Measurements from ENCODE around the gene MAPK8IP1.

Gene MAPK8IP1

GRCh38 chr11:45918331-45918941, 33.0 kb downstream of the MAPK8IP1 start (continued):
- TF ChIP-seq ZNF280C (tag by site-specific recombination; IDR thresholded peaks at IDR 0.05), result no peak
- TF ChIP-seq ZNF660 (tag by site-specific recombination; IDR thresholded peaks at IDR 0.05), result no peak
- TF ChIP-seq, protein P1, sequence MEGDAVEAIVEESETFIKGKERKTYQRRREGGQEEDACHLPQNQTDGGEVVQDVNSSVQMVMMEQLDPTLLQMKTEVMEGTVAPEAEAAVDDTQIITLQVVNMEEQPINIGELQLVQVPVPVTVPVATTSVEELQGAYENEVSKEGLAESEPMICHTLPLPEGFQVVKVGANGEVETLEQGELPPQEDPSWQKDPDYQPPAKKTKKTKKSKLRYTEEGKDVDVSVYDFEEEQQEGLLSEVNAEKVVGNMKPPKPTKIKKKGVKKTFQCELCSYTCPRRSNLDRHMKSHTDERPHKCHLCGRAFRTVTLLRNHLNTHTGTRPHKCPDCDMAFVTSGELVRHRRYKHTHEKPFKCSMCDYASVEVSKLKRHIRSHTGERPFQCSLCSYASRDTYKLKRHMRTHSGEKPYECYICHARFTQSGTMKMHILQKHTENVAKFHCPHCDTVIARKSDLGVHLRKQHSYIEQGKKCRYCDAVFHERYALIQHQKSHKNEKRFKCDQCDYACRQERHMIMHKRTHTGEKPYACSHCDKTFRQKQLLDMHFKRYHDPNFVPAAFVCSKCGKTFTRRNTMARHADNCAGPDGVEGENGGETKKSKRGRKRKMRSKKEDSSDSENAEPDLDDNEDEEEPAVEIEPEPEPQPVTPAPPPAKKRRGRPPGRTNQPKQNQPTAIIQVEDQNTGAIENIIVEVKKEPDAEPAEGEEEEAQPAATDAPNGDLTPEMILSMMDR (tag by site-specific recombination; IDR thresholded peaks at IDR 0.05), result no peak
- 0 out of 2 replicates have a peak, but pooled peaks have one; percentile 56 for TF ChIP-seq ZBTB48 (tag by site-specific recombination; IDR thresholded peaks at IDR 0.05)
- no peak for TF ChIP-seq ZNF37A (tag by site-specific recombination; IDR thresholded peaks at IDR 0.05)
- no peak for TF ChIP-seq ZNF623 (tag by site-specific recombination; IDR thresholded peaks at IDR 0.05)
- no peak for TF ChIP-seq HOXA7 (CRISPR knock-in tag; IDR thresholded peaks at IDR 0.05; ENCODE audit: borderline replicate concordance)
- TF ChIP-seq ZNF76 (tag by site-specific recombination; IDR thresholded peaks at IDR 0.05; ENCODE audit: borderline replicate concordance, low read depth), result peak; percentile 41
- no peak for TF ChIP-seq HOXC10 (CRISPR knock-in tag; IDR thresholded peaks at IDR 0.05)
- no peak for TF ChIP-seq ZNF544 (tag by site-specific recombination; IDR thresholded peaks at IDR 0.05)
- TF ChIP-seq KLF8 (tag by site-specific recombination; IDR thresholded peaks at IDR 0.05), result peak; percentile 45; the same call in 1 of the 2 replicates
- TF ChIP-seq ZNF19 (tag by site-specific recombination; IDR thresholded peaks at IDR 0.05; ENCODE audit: low read depth), result no peak
- TF ChIP-seq ZBTB1 (tag by site-specific recombination; IDR thresholded peaks at IDR 0.05), result no peak
- TF ChIP-seq SP7 (tag by site-specific recombination; IDR thresholded peaks at IDR 0.05), result no peak
- TF ChIP-seq PRDM2 (tag by site-specific recombination; IDR thresholded peaks at IDR 0.05; ENCODE audit: borderline replicate concordance), result no peak
- no peak for TF ChIP-seq ZNF529 (tag by site-specific recombination; IDR thresholded peaks at IDR 0.05; ENCODE audit: insufficient replicate concordance)
- TF ChIP-seq PATZ1 (tag by site-specific recombination; IDR thresholded peaks at IDR 0.05), result 0 out of 2 replicates have a peak, but pooled peaks have one; percentile 48
- no peak for TF ChIP-seq ZNF473 (tag by site-specific recombination; IDR thresholded peaks at IDR 0.05)
- TF ChIP-seq ZNF514 (tag by site-specific recombination; IDR thresholded peaks at IDR 0.05), result no peak
- peak; percentile 25 for TF ChIP-seq ZNF335 (tag by site-specific recombination; conservative IDR thresholded peaks at IDR 0.05)
- TF ChIP-seq, protein P2, sequence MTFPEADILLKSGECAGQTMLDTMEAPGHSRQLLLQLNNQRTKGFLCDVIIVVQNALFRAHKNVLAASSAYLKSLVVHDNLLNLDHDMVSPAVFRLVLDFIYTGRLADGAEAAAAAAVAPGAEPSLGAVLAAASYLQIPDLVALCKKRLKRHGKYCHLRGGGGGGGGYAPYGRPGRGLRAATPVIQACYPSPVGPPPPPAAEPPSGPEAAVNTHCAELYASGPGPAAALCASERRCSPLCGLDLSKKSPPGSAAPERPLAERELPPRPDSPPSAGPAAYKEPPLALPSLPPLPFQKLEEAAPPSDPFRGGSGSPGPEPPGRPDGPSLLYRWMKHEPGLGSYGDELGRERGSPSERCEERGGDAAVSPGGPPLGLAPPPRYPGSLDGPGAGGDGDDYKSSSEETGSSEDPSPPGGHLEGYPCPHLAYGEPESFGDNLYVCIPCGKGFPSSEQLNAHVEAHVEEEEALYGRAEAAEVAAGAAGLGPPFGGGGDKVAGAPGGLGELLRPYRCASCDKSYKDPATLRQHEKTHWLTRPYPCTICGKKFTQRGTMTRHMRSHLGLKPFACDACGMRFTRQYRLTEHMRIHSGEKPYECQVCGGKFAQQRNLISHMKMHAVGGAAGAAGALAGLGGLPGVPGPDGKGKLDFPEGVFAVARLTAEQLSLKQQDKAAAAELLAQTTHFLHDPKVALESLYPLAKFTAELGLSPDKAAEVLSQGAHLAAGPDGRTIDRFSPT (tag by site-specific recombination; IDR thresholded peaks at IDR 0.05), result peak; percentile 36; the same call in 1 of the 2 replicates
- TF ChIP-seq ZXDB (tag by site-specific recombination; IDR thresholded peaks at IDR 0.05), result no peak
- TF ChIP-seq, protein P3, sequence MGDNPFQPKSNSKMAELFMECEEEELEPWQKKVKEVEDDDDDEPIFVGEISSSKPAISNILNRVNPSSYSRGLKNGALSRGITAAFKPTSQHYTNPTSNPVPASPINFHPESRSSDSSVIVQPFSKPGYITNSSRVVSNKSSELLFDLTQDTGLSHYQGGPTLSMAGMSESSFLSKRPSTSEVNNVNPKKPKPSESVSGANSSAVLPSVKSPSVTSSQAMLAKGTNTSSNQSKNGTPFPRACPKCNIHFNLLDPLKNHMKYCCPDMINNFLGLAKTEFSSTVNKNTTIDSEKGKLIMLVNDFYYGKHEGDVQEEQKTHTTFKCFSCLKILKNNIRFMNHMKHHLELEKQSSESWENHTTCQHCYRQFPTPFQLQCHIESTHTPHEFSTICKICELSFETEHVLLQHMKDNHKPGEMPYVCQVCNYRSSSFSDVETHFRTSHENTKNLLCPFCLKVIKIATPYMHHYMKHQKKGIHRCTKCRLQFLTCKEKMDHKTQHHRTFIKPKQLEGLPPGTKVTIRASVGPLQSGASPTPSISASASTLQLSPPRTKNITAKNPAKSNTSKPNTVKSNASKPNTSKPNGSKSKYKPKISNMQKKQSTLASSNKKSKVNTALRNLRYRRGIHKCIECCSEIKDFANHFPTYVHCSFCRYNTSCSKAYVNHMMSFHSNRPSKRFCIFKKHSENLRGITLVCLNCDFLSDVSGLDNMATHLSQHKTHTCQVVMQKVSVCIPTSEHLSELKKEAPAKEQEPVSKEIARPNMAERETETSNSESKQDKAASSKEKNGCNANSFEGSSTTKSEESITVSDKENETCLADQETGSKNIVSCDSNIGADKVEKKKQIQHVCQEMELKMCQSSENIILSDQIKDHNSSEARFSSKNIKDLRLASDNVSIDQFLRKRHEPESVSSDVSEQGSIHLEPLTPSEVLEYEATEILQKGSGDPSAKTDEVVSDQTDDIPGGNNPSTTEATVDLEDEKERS (tag by site-specific recombination; IDR thresholded peaks at IDR 0.05), result no peak

Measured in HEK293 (cell line).